Measurements from ENCODE around the gene SKAP2.

- TF ChIP-seq CTCF (optimal IDR thresholded peaks at IDR 0.05 in 1 of 3, IDR thresholded peaks at IDR 0.05 in 1 of 3, conservative IDR thresholded peaks at IDR 0.05 in 1 of 3; ENCODE audit: extremely low read depth in 1 of 3, insufficient read depth in 2 of 3, low read length in 3 of 3) = no peak
- no peak for TF ChIP-seq EZH2 (IDR thresholded peaks at IDR 0.05; ENCODE audit: low read length)
Measured at GRCh38 chr7:26859720-26860119, 4.7 kb downstream of the SKAP2 start.

All from keratinocyte (primary cell).